HG02642 (cell line): ENCODE data around the gene SFTPB.
"Not testable (repeated sequence)": the region's sequence is repeated elsewhere in the genome, so short reads cannot be mapped to it uniquely, and the experiment has no call there.

Experiments used
- ATAC-seq: cut with Tn5 transposase; IDR thresholded peaks from one replicate; pipeline ENCODE4 v1.9.1; 2021; ENCODE audit warnings: mild to moderate bottlenecking; ENCODE audit not compliant: unreplicated experiment, poor library complexity

Gene SFTPB

GRCh38 chr2:85660725-85661124 lies 7.3 kb downstream of the SFTPB start:
- ATAC-seq = no peak

DNA sequence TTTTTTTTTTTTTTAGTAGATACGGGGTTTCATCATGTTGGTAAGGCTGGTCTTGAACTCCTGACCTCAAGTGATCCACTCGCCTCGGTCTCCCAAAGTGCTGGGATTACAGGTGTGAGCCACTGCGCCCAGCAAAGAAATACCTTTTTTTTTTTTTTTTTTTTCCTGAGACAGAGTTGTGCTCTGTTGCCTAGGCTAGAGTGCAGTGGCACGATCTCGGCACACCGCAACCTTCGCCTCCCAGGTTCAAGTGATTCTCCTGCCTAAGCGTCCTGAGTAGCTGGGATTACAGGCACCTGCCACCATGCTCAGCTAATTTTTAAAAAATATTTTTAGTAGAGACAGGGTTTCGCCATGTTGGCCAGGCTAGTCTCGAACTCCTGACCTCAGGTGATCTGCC lies 7.7 kb downstream of the SFTPB start:
- not testable (repeated sequence) for ATAC-seq

DNA sequence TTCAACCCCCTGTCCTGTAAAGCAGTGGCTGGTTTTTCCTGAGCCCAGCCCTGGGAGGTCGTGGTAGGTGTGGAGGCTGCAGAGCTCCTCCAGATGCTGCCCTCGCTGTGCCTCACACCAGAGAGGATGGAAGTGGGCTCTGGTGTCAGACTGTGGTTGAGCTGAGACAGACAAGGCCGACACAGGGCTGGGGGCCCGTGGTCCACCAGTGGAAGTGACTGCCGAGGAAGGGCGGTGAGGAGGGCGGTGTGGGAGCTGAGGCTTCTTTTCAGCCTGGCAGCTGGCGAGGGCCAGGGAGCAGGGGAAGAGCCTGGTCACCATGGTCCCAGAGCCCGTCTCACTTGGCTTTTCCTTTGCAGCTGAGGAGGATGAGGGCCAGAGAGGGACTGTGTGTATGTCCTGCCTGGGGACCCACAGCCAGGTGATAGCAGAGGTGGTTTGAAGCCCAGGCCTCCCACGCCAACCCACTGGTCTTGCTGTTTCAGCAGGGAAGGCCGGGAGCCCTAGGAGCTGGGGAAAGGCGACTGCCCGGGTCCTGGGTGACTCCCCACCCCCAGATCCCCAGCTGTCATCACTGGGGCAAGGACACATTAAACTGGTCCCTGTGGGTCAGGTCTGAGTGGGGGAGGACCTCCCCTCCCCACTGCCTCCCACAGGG lies 8.5 kb downstream of the SFTPB start:
- ATAC-seq = no peak

GRCh38 chr2:85657399-85657798 lies 10.6 kb downstream of the SFTPB start:
- ATAC-seq = not testable (repeated sequence)

- ATAC-seq = no peak
Measured at GRCh38 chr2:85656468-85656867, 11.5 kb downstream of the SFTPB start.

DNA sequence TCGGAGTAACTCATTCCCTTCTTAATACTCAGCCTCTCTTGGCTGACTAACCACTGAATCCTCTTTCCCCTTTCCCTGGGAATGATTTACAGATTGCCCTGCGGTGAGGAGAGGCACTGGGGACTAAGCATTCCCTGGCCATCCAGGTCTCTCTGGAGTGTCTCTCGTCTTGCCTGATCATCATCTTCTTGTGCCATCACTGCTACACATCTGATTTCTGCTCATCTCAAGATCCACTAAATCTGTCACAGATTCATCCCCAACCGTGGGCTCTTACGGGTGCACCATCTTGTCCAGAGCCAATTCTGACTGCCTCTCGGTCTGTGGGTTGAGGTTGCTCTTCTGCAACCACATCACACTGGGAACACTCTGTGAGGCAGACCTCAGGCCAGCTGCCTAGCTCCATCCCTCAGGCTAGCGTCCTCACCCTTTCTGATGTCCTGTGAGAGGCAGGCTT lies 12.0 kb downstream of the SFTPB start:
- ATAC-seq = no peak

DNA sequence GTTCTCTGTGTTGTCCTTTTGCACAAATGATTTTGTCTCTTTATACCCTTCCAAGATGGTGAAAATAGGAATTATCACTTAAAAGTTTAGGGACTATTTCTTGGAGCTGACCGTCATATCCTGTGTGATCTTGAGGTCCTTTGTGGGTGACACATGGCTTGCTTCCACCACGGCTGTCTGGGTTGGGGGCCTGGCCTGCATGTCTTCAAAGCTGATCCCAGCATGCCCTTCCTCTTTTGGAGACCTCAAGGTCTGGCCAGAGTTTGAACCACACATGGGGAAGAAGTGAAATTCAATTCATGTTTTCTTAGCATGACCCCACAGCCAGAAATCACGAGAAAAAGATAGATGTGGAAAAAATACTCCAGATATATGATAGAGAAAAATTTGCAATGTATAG lies 14.0 kb downstream of the SFTPB start:
- no peak for ATAC-seq

DNA sequence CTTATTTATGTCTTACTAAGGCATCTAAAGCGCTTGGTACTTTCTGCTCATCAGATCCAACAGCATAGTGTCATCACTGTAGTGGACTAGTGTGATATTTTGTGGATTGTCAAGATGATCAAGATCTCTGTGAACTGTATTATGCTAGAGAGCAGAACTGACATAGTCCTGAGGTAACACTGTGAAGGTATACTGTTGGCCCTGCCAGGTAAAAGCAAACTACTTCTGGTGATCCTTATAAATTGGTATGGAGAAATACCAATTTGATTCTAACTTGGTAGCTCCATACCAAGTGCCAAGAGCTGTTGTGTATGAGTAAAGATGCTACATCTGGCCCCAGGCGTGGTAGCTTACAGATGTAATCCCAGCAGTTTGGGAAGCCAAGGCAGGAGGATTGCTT lies 15.9 kb downstream of the SFTPB start:
- ATAC-seq = no peak

GRCh38 chr2:85651097-85651496 lies 16.9 kb downstream of the SFTPB start:
- ATAC-seq = no peak

DNA sequence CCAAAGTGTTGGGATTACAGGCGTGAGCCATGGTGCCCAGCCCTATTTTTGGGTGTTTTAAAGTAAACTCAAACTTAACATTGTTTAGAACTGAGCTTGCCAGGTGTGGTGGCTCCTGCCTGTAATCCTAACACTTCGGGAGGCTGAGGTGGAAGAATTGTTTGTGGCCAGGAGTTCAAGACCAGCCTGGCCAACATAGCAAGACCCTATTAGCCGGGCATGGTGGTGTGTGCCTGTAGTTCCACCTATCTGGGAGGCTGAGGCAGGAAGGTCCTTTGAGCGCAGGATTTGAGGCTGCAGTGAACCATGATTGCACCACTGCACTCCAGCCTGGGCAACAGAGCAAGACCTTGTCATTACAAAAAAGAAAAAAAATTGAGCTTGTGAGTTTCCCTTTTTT lies 17.5 kb downstream of the SFTPB start:
- no peak for ATAC-seq

DNA sequence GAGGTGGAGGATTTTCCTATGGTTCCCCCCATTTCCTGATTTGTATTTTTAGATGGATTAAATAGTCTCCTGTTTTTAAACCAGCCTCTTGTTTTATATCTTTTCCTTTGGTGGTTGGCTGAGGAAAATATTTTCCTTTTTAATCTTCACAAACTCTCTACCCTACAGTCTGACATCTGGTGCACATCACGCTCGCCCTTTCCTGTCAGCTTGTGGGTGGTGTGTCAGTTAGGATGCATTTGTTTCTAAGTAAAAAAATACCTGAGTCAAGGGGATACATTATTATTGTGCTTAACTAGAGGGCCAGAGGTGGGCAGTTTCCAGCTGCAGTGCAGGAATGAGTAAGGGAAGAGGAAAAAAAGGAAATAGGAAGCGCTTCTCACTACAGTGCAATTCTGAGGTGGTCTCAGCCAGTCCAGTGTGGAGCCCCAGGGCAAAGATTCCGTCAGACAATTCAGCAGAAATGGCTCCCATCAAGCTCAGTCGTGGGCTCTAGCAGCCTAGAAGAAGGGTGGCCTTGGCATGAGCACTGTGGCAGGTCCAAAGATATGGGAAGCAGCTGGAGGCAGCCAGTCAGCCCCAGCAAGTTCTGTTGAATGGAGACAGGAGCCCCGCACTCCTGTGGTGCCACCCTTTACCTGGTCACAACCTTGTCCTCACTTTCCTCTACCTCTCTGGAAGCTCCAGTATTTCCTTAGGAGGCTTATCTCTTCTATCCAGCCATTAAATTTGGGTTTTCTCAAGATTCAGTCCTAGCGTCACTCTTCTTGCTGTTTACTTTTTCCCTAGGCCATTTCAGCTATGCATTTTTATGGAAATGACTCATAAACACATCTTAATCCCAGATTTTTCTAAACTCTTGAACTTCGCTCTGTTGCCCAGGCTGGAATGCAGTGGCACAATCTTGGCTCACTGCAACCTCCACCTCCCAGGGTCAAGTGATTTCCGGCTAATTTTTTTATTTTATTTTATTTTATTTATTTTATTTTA lies 18.5 kb downstream of the SFTPB start:
- no peak for ATAC-seq

- no peak for ATAC-seq
Measured at GRCh38 chr2:85648619-85649018, 19.4 kb downstream of the SFTPB start.

GRCh38 chr2:85647823-85648526 lies 20.0 kb downstream of the SFTPB start:
- peak; percentile 47 for ATAC-seq

DNA sequence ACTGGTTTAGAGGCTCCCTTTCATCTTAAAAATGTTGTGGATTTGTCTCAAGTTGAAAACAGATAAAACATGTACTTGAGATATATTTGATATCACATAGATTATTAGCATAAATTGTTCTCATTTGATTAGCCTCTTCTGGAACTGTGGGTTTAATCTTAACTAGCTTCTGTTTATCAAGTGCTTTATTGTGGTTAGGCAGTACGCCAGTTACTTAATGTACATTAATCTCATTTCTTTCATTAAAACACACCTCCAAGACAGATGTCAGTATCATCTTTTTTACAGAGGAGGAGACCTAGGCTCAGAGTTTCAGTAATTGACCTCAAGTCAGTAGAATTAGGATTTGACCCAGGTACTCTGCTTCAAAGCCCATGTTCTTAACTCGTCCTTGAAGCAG lies 21.8 kb downstream of the SFTPB start:
- ATAC-seq = no peak

DNA sequence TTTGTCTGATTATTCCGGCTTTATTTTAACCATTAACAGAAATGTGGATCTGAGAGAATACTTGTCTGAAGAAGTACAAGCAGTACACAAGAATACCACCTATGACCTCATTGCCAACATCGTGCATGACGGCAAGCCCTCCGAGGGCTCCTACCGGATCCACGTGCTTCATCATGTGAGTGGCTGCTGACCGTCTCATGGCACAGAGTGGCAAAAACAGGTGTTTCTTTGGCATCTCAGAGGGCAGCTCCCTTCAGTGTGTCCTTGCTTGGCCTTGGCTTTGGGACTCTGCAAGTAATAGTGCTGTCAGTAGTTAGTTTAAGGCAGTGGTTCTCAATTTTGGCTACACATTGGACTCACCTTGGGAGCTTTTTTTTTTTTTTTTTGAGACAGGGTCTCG lies 23.1 kb downstream of the SFTPB start:
- ATAC-seq = no peak

GRCh38 chr2:85642725-85643124 lies 25.3 kb downstream of the SFTPB start:
- peak; percentile 71 for ATAC-seq

DNA sequence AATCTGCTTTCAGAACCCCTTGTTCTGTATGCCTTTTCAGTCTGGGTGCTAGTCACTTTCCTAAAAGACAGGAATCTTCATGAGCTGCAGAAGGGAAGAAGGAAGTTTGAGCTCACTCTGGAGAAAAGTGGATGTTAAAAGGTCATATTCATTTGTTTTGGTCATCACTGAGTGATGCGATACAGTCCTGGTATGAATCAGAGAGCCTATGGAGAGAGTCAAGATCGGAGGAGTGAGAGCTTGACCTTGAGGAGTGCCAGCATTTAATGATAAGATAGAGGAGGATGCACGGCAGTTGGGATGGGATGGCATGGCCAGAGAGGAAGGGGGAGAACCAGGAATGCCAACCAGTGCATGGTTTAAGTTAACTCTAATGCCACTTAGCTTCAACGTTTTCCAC lies 32.4 kb downstream of the SFTPB start:
- no peak for ATAC-seq

DNA sequence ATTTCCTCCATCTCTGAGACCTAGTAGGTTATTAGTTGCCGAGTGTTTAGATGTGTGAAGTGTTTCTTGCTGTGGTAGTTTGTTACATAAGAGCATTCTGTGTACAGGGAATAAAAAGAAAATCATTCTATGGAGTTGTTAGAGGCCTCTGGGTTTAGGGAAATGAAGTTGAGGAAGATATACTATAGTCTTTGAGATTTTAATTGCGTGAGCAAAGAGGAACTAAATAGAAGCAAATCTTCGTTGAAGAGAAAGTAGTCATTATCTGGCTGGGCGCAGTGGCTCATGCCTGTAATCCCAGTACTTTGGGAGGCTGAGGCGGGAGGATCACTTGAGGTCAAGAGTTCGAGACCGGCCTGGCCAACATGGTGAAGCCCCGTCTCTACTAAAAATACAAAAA lies 33.0 kb downstream of the SFTPB start:
- ATAC-seq = no peak

DNA sequence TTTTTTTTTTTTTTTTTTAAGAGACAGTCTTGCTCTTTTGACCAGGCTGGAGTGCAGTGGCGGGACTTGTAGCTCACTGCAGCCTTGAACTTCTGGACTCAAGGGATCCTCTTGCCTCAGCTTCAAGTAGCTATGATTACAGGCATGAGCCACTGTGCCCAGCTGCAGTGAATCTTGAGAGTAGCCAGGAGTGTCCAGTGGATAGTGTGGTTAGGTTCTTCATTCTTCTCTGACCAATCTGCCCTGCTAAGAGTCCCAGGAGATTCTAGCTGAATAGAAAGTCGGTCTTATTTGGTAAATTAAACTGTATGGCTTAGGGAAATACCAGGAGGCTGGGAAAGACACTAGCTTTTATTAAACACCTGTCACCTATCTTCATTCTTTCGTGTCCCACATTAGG lies 36.7 kb downstream of the SFTPB start:
- ATAC-seq = no peak

GRCh38 chr2:85628658-85629057 lies 39.3 kb downstream of the SFTPB start:
- ATAC-seq = peak; percentile 71

DNA sequence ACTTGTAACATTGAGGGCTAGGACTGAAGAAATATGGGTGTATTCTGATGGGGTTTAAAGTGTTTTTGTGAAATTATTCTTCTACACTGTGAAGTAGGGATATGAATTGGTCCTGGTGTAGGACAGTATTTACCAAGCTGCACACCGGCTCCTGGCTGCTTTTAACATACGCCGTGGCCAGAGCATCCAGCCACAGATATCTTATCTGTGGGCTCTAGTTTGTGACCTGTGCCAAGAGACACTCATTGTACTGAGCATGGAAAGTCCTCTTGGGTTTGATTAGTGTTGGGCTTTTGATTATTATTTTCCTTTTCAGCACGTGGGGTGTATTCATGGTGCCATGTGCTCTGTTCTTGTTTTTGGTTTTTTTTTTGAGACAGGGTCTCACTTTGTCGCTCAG lies 44.0 kb downstream of the SFTPB start:
- no peak for ATAC-seq
